RPMI7951 (cell line): ENCODE results near the gene SYT3. TPM values are rescaled to one million over a fixed set of nuclear protein-coding genes. Genes with fewer than 3 reads are reported as not detected.

ENCODE experiments used
- DNase-seq: peaks from one replicate; pipeline ENCODE4 v3.0.0-alpha.2; 2012; ENCODE audit warnings: low read depth
- total RNA-seq: library from RNA; depleted of rRNA; stranded (reverse); fragments of >200 nt; shearing (Covaris generic); gene quantifications from 2 replicates; pipeline ENCODE4 v1.2.3, GENCODE V29; 2014

Gene SYT3
- total RNA-seq, 1 experiment from 2014 or later: not detected

DNA sequence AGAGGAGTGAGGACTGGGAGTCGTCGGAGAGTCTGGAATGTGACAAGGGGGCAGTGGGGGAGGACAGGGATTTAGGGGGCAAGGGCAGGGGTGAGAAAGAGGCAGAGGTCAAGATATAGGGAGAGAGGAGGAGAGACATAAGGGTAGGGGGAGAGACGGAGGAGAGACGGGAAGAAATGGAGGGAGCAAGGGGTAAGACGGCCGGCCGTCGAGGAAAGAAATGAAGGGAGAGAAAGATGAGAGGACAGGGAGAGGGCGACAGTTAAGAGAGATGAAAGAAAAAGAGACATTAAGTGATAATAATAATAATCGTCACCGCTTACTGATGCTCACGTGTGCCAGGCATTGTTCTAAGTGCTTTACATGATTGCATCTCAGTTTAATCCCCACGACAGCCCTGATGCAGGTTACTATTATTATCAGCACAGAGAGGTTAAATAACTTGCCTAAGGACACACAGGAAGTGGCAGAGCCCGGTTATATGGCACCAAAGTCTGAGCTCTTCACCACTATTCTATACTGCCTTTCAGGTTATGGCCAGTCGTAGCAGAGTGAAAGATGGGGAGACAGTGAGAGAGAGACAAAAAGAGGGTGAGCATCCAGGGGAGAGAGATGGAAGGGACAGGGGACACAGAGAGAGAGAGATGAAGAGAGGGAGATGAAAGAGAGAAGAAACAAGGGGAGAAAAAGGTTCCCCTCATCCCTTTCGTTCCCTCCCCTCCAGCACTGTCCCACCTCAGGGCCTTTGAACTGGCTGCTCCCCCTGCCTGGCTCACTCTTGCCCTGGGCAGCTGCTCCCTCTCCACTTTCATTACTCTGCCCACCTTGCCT, 23.2 kb upstream of the SYT3 start:
- DNase-seq: no peak

DNA sequence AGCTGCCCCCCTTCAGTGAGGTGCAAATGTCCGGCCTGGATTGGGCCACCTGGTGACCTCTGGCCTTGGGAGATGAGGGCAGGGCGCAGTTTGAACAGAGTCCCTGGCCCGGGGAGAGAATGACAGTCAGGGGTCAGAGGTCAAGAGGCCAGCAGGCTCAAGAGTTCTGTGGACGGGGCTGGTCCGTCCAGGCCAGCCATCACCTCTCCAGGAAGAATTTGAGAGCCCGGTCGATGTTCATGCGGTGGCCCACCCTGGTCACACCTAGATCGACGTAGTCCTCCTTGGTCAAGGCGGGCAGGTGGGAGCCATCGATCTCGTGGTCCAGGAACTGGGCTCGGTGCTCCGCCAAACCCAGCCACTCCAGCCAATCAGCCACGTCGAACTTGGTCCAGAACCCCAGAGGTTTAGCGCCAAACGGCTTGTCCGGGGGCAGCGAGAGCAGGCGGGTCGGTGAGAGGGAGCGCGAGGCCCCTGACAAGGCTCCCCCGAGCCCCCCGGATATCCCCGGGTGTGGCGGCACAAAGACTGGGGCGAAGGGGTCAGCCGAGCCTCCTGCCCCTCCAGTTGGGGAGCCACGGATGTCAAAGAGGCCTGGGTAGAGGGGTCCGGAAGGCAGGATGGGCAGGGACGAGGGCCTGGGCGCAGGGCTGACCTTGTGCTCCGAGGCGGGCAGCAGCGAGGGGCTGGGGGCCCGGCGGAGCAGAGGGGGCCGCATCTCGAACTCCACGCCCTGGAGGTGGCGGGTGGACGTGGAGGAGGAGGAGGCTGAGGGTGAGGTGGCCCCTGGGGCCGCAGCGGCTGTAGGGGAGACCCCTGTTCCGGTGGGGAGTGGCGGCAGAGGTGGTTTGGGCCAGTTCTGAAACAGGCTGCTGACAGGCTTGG, 22.3 kb upstream of the SYT3 start:
- DNase-seq: no peak

DNA sequence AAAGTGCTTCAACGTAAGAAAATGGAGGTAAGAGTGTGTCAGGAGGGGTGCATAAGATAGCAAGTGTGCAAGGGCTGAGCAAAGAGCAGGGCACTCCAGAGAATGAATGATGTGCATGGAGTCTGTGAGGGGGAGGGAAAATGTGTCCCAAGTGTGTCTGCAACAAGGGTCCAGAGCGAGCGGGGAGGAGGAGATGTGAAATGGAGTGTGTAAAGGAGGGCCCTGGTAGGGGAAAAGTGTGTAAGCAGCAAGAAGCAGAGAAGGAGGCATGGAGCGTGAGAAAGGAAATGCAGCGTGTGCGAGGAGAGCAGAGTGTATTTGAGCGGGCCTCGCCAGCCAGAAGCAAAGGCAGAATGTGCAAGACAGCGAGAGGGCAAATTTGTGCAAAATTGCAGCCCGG, 21.3 kb upstream of the SYT3 start:
- no peak for DNase-seq

DNA sequence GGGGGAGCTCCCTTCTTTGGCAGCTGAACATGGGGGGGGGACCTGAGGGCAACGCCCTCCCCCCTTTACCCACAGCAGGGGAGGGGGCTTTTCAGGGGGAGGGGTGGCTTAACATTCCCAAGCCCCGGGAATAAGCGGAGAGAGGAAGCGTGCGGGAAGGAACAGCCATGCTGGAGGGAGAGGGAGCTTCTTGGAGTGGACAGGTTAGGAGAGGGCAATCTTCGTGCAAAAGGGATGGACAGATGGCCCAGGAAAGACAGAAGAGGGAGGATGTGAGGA, 20.3 kb upstream of the SYT3 start:
- DNase-seq: no peak

DNA sequence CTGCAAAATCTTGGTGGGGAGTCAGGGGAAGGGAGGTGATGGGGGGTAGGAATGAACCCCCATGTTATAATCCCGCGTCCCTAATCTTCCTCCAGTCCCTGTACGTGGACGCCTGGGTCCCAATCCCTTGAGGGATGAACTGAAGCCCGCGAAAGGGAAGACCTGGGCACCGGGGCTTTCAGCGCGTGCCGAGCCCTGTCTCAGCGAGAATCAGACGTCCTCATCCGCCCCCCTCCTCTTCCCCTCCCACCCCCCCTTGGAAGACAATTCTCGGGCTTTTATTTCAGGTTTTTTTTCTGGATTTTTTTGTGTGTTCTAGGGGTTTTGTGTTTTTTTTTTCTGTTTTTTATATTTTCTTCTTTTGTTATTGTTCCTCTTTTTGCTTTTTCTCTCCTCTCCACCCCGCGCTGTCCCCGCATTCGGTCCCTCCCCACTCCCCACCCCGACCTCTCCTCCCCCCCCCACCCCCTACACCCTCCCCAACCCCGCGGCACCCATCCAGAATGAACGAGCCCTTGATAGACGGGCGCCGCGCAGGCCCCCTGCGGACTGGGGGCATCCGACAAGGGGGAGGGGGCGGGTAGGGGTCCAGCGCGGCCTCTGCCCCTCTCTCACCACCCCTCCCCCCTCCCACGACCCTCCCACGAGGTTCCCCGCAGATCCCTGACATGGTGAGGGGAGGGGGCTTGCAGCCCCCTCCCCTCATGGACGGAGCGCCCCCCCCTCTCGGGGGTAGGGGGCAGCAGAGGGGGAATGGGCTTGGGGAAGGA, 19.8 kb upstream of the SYT3 start:
- DNase-seq: no peak

DNA sequence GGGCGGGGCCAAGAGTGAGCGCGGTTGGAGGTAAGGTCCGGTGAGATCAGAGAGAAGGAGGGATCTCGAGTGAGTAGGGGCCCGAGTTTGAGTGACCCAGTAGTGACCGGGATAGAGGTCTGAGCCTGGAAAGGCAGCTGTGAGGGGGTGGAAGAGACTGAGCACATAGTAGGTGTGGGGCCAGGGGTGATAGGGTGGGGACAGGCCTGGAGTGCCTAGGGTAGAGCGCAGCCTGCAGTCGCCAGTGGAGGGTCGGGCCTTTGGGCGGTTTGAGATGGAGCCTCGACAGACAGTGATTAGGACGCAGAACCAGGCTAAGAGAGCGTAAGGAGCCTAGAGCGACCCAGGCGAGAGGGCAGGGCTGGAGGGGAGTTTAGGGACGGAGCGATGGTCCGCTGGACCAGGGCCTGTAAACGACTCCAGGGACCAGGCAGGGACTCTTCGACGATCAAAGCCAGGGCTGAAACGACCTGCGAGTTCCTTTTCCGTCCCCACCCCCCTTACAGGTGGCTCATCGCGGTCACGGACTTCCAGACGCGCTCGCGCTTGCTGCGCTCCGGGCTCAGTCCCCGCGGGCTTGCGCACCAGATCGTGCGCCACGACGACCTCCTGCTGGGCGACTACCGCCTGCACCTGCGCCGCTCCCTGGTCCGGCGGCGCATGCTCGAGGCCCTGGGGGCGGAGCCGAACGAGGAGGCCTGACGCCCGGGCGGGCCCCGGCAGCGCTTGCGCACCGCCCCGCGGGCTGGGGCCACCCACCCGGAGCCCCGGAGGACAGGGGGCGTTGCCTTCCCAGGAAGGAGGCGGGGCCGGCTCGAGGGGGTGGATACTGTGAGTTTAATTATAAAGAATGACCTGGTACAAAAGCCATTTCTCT, 19.0 kb upstream of the SYT3 start:
- DNase-seq: peak; percentile 64

DNA sequence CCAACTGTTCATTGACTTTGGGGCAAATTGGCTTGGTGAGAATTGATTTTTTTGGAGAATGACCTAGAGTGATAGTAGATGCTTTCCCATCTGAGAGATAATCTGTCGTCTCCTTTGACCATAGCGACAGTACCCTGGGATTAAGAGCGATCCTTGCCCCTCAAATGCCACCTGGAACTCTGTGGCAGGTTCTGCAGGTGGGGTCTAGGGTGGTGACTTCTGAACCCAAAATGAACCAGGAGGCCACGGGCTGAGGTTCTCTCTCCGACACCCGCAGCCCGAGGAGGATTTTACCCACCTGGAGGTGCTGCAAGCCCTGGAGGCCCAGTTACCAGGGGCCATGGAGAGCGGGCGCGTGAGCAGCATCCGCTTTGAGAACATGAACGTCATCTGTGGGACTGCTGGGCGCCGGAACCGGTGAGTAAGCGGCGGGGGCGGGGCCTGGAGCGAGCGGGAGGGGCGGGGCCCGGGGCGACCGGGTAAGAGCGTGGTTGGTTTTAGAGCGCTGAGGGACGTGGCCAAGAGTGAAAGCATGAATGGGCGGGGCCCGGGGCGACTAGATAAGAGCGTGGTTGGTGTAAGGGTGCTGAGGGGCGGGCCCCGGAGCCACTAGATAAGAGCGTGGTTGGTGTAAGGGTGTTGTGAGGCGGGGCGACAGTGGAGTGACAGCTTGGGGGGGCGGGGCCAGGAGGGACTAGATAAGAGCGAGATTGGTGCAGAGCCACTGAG, 18.2 kb upstream of the SYT3 start:
- peak; percentile 99 for DNase-seq

DNA sequence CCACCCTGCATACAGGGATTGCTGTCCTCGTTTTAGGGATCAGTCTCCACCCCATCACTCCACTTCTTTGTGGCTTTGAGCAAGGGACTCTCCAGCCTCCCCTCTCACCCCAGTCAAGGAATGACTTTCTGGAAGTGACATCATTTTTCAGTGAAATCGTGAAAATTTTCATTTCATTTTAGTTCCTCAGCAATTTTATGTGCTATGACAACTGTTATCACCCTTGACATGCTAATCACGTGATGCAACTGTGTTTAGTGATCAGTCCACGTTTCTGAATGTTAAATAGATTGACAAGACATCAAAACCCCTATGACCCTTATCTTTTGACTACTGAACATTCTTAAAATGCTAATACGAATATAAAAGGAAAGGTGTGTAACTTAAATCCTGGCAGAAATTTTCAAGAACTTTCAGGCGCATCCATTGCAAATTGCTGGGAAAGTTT, 17.6 kb upstream of the SYT3 start:
- no peak for DNase-seq

DNA sequence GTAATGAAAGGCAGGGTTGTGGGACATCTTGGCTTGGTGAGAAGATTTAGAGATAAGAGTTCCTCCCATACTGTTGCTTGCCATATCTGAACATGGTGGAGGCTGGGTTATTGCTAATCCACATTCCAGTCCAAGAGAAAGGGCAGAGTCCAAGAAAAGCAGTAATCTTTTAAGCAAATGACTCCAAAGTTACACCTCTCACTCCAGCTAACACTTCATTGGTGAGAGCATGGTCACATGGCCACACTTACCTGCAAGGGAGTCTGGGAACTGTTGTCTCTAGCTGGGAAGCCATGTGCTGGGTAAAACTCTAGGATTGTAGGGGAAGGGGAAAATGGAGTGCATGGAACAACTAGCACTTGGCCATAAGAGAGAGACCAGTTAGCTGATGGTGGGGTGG, 15.2 kb upstream of the SYT3 start:
- DNase-seq: no peak

DNA sequence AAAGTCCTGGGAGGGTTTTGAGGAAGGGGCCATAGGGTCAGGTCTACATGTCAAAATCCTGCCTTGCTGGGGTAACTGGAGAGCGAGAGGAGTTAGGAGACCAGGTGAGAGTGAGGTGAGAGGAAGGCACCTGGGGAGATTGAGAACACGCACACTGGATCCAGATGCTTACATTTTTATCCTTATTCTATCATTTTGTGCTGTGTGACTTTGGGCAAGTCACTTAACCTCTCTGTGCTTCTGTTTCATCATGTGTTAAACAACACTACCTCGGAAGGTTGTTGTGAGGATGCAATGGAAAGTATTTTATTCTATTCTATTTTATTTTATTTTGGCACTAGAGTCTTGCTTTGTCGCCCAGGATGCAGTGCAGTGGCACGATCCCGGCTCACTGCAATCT, 13.0 kb upstream of the SYT3 start:
- DNase-seq: no peak

DNA sequence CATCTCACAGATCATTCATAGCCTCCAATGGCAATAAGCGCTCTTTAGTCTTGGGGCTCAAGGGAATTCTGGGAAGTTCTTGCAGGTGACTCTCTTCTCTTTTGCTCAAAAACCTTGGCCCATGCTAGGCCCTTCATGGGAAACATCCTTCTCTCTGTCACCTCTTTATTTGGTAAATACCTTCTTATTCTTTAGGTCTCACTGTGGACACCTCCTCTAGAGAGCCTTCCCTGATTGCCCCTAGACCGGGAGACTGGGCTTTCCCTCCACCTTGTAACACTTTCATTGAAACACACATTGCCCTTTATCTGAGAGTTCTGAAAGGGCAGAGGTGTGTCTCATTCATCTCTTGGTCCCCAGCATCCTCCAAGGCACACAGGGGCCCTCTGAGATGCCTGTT, 11.5 kb upstream of the SYT3 start:
- no peak for DNase-seq

DNA sequence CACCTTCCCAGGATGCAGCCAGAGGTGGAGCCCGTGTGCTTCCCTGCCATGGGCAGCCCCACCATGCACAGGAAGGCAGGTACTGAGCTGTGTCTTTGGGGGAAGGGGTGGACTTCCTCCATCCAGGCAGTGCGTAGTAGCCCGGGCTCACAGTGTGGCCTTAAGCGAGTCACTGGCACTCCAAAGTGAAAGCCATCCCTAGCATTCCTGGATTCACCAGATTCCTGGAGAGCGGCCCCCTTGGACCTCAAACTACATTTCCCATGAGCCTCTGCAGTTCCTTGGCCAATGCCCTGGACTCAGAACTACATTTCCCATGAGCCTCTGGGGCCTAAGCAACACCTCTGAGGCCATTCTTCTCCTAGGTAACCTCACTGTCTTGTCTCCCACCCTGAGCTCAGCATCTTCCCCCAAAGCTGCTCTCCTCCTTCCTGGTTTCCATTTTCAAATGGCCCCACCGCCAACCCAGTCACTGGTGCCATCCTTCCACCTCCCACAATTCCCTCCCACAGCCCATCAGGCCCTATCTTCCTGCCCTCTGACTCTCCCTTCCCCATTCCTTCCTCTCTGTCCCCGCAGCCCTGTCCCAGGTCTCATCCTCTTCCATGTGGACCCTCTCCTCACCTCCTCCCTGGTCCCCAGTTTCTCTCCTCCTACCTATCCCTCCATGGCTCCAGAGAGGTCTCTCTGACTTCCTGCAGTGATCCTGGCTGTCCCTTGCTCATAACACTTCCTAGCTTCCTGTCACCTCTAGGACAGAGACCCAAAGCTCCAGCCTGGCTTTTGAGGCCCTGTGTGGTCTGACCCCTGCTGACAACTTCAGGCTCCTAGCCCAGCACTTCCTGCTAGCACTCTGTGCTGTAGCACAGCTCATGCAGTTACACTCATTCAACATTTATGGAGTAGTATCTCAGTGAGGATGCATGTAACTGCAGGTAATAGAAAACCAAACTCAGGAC, 10.0 kb upstream of the SYT3 start, which contains the start of gene C19orf81:
TSS of gene C19orf81 (plus strand) at position 13 of the 959 bp plus-strand sequence. CDS start at position 13, 0 bp downstream.
- DNase-seq: peak; percentile 36

DNA sequence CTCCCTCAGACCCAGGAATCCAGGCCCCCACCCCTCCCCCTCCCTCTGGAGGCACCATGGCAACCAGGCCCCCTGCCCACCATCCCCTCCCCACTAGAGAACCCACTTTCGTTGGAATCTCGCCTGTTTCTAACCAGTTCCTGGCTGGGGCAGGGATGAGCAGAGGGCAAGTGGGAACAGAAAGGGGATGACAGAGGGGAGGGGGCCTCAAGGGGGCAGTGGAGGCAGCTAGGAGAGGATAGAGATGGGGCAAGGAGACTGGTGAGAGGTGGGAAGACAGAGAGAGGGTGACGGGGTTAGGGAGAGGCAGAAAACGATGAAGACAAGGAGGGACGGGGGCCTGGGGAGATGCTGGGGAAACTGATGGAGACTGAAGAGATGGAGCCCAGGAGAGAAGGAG, 9.0 kb upstream of the SYT3 start:
- DNase-seq: no peak

DNA sequence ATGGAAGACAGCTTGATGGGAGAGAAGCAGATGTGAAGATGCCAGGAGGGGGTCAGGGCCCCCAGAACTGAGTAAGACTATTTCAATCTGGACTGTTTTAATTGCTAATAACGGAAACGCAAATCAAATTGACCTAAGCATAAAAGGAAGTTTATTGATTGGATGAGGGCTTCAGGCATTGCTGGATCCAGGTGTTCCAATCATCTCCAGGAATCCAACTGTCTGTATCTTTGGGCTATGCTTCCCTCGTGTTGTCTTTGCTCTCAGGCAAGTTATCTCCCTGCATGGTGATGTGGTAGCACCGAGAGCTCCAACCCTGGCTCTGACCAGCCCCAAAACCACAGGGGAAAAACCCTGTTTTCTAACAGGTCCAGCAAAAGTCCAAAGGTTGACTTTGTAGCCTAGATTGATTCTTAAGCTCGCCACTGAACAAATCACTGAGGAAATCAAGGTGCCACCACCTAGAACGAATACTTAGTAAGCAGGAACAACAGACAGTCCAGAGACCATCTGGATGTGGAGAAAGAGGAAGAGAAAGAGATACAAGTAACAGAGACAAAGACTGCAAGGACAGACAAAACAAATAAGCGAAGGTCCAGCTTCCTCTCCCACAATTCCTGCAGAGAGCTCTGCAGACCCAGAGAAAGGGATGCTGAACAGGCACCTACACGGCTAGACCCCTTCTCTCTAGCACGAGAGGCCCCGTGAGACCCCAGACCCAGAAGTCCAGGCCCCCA, 8.4 kb upstream of the SYT3 start:
- DNase-seq: no peak

DNA sequence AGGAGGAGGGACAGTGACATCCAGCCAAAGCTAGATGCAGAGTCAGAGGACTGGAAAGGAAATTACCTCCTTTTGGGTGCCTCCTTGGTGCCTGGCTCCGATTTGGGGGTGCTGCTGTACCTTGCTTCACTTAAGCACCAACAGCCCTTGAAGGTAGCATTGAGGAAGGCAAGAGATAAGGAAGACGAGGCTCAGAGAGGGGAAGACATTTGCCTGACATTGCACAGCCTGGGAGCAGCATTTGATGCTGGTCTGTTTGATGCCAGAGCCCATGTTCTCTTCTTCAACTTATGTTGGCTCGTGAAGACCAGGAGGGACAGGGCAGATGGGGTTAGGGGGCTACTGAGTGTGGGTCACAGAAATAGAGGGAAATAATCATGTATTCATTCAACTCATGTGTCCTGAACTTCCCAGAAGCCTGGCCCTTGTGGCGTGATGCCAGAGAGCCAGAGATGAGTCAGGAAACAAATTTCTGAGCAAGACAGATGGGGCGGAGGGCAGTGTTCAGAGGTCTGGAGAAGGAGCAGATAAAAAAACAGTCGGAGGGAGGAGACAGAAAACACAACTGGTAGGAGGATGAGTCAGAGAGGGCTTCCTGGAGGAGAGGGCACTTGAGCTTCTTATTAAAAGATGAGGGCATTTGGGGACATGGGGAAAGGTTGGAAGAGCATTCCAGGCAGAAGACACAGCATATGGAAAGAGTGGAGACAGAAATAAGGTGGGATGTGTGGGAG, 6.6 kb upstream of the SYT3 start:
- peak; percentile 77 for DNase-seq

DNA sequence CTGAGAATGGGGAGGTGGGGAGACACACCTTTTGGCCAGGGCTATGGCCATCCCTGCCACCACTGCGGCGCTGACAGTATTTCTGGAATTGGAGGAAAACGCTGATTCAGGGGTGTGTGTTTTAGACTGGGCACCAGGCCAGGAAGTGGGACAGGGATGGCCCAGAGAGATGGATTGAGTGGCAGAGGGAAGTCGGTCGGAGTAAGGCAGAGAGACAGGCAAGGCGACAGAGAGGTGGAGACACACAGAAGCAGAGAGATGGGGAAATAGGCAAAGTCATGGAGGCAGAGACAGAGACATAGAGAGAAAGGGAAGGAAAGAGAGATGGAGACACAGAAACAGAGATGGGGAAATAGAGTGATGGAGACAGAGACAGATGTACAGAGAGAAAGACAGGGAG, 5.4 kb upstream of the SYT3 start:
- DNase-seq: no peak

DNA sequence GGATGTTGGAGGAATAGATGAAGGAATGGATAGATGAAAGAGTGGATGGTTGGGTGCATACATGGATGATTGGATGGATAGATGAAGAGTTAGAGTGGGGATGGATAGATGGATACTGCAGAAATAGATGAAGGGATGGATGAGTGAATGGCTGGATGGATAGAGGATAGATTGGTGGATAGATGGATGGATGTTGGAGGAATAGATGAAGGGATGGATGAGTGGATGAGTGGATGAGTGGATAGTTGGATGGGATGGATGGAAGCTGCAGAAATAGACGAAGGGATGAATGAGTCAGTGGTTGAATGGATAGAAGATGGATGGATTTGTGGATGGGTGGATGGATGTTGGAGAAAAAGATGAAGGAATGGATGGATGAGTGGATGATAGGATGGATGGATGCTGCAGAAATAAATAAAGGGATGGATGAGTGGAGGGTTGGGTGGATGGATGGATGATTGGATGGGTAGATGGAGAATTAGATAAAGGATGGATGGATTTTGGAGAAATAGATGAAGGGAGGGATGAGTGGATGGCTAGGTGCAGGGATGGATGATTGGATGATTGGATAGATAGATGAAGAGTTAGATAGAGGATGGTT, 4.7 kb upstream of the SYT3 start:
- DNase-seq: no peak

DNA sequence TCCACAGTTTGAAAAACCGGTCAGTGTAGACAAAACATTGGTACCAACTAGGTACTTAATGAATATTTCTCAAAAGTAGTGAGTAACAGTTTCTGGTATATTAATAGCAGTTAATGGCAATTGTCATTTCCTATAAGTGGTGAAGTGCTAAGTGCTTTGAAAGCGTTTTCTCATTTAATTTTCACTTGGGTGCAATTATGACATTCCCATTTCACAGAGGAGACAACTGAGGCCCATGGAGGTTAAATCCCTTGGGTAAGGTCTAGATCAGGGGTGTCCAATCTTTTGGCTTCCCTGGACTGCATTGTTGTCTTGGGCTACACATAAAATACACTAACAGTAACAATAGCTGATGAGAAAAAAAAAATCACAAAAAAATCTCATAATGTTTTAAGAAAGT, 687 bp upstream of the SYT3 start:
- no peak for DNase-seq
